ENCODE results near the gene CHCHD6. TPM values are rescaled to one million over a fixed set of nuclear protein-coding genes. Genes with fewer than 3 reads are reported as not detected.
A peak's percentile ranks its signal among the peaks of the same experiment; 100 is the strongest.

CHCHD6 gene
- total RNA-seq, 6 experiments from 2014 or later: 1.7 to 5.3 (median 4.2) TPM

DNA sequence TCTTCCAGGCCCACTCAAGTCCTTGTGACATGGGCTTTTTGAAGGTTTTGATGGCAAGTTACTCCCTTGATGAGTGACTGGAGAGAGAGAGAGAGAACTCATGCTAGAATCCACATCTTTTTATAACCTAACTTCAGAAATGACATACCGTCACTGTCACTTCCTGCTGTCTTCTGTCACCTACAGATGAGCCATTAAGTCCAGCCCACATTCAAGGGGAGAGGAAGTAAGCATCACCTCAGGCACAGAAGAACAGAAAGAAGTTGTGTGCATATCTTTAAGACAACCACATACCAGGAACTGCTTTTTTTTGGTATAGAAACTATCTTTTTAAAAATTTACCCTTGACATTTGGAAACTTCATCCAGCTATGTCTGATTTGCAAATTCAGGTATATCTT lies 32.5 kb upstream of the CHCHD6 start:
- 29% methylated on average over 1 of the region's 1 CpG for WGBS (ENCODE audit: insufficient coverage, low coverage, low lambda C conversion rate, missing lambda C conversion rate)
- Histone ChIP-seq H3K4me1 (no peaks in the 10 kb centered on the region), H3K36me3 (no peaks in the 10 kb centered on the region), H3K27ac (no peak overlapping the region), H3K4me3 (no peak overlapping the region), H3K9me3 (no peaks in the 10 kb centered on the region), H3K27me3 (no peaks in the 10 kb centered on the region)
- ATAC-seq (no peak), DNase-seq (no peak)
- intact Hi-C loops (cut with DNase I): no loop called here
- TF ChIP-seq, protein P1, sequence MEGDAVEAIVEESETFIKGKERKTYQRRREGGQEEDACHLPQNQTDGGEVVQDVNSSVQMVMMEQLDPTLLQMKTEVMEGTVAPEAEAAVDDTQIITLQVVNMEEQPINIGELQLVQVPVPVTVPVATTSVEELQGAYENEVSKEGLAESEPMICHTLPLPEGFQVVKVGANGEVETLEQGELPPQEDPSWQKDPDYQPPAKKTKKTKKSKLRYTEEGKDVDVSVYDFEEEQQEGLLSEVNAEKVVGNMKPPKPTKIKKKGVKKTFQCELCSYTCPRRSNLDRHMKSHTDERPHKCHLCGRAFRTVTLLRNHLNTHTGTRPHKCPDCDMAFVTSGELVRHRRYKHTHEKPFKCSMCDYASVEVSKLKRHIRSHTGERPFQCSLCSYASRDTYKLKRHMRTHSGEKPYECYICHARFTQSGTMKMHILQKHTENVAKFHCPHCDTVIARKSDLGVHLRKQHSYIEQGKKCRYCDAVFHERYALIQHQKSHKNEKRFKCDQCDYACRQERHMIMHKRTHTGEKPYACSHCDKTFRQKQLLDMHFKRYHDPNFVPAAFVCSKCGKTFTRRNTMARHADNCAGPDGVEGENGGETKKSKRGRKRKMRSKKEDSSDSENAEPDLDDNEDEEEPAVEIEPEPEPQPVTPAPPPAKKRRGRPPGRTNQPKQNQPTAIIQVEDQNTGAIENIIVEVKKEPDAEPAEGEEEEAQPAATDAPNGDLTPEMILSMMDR (IDR thresholded peaks at IDR 0.05): no peak
- no peak for TF ChIP-seq POLR2A (IDR thresholded peaks at IDR 0.05)

DNA sequence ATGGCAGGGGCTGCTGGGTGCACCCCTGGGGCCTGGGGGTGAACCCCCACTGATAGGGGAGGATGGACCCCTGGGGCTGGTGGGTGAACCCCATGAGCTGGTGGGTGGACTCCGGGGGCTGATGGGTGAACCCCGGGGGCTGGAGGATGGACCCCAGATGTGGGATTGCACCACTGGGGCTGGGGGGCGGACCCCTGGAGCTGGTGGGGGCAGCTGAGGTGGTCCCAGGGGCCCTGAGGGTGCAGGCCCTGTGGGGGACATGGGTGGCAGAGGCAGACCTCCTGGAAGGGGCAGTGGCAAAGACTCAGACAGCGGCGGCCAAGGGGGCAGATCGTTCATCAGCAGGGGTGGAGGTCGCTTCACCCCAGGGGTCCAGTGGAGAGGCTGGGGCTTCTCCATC lies 31.7 kb upstream of the CHCHD6 start:
- Histone ChIP-seq H3K36me3 (no peaks in the 10 kb centered on the region), H3K27ac (no peak overlapping the region), H3K27me3 (no peaks in the 10 kb centered on the region), H3K9me3 (no peaks in the 10 kb centered on the region), H3K4me1 (no peaks in the 10 kb centered on the region), H3K4me3 (no peak overlapping the region)
- no peak for ATAC-seq
- 82% methylated on average over 7 of the region's 7 CpGs for WGBS (ENCODE audit: insufficient coverage, low coverage, low lambda C conversion rate, missing lambda C conversion rate)
- intact Hi-C loops (cut with DNase I): no loop called here
- DNase-seq: no peak
- no peak for TF ChIP-seq POLR2A (IDR thresholded peaks at IDR 0.05)
- TF ChIP-seq, protein P1 (IDR thresholded peaks at IDR 0.05): no peak

DNA sequence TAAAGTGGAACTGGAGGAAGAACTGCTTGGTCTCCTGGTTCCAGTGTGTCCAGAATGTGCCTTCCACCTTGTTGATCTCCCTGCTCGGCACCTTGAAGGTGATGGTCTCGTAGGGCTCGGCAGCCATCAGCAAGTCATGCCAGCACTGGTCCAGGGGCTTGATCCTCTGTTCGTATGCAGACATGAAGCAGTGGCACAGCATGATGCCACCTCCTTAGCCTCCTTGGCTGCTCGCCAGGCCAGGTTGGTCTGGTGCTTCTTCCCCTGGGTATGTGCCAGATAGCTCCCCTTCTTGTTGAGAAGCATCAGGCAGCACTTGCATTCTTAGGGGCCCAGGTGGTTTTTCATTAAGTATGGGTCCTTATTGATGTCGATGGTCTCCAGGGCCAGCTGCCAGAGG lies 31.3 kb upstream of the CHCHD6 start:
- Histone ChIP-seq H3K36me3 (no peaks in the 10 kb centered on the region), H3K9me3 (no peaks in the 10 kb centered on the region), H3K4me3 (no peak overlapping the region), H3K27ac (no peak overlapping the region), H3K4me1 (no peaks in the 10 kb centered on the region), H3K27me3 (no peaks in the 10 kb centered on the region)
- TF ChIP-seq, protein P1 (IDR thresholded peaks at IDR 0.05): no peak
- no peak for TF ChIP-seq POLR2A (IDR thresholded peaks at IDR 0.05)
- no CpG with 5 or more reads among the region's 6 CpGs for WGBS (ENCODE audit: insufficient coverage, low coverage, low lambda C conversion rate, missing lambda C conversion rate)
- ATAC-seq: no peak
- no peak for DNase-seq
- intact Hi-C loops (cut with DNase I): no loop called here

DNA sequence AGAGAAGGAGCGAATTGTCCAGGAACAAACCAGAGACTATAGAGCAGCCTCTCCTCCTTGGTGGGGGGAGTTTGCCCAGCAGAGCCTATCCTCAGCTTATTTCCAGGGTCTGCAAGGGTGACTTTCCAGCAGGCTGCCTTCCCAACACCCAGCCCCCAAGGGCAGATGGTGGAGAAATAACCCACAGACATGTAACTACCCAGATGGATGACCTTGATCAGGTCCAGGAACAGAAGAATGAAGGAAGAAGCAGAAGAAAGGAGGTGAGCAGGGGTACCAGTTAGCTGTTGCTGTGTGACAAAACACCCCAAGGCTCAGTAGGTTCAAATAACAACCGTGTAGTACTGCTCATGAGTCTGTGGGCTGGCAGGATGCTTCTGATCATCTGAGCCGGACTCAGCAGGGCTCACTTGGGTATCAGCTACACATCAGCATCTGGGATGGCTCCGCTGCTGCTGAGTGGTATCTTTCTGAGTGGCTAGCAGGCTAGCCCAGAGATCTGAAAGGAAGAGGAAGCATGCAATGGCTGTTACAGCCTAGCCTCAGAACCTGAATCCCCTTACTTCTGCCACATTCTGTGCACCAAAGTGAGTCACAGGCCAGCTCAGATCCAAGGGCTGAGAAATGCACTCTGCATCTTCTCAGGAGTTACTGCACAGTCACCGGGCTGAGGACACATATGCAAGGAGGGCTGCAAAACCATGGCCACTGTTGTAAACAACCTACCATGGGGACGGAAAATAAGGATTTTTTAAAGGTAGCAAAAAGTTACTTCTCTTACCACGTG lies 26.9 kb upstream of the CHCHD6 start:
- no peak overlapping the region for H3K4me3 ChIP-seq
- 75% methylated on average over 4 of the region's 7 CpGs for WGBS (ENCODE audit: insufficient coverage, low coverage, low lambda C conversion rate, missing lambda C conversion rate)
- no peaks in the 10 kb centered on the region for H3K27me3 ChIP-seq
- no peaks in the 10 kb centered on the region for H3K9me3 ChIP-seq
- H3K4me1 ChIP-seq: no peaks in the 10 kb centered on the region
- TF ChIP-seq, protein P1 (IDR thresholded peaks at IDR 0.05): no peak
- no peak for TF ChIP-seq POLR2A (IDR thresholded peaks at IDR 0.05)
- ATAC-seq: no peak
- H3K27ac ChIP-seq: no peak overlapping the region
- intact Hi-C loops (cut with DNase I): loop anchor here in 1 of 2 donors (5.0 kb wide), 1 partner anchor 870 kb away; no protein-coding TSS in a partner anchor
- DNase-seq: peak in 1 of 3 donors; percentile 6
- H3K36me3 ChIP-seq: no peaks in the 10 kb centered on the region

Measured in right lobe of liver (tissue), 6 donors.